Activated T-cell treated with anti-CD3 and anti-CD28 coated beads, Interleukin-2, amount 50 U/mL, for 24 hours (primary cell): ENCODE data around the gene HK3.
A peak's percentile ranks its signal among the peaks of the same experiment; 100 is the strongest.

ENCODE experiments used
- DNase-seq: peaks from one replicate; pipeline ENCODE4 v3.0.0-alpha.2; 2020
- H3K27ac Mint-ChIP-seq: 2 replicates; pipeline ENCODE4 v1.8.0; 2020; ENCODE audit warnings: mild to moderate bottlenecking, mixed read lengths
- H3K27me3 Mint-ChIP-seq: 2 replicates; pipeline ENCODE4 v1.8.0; 2020; ENCODE audit warnings: mixed read lengths
- H3K36me3 Mint-ChIP-seq: 2 replicates; pipeline ENCODE4 v1.8.0; 2020; ENCODE audit warnings: low read depth, mixed read lengths
- H3K4me1 Mint-ChIP-seq: 2 replicates; pipeline ENCODE4 v1.8.0; 2020; ENCODE audit warnings: low read depth, mixed read lengths
- H3K4me3 Mint-ChIP-seq: 2 replicates; pipeline ENCODE4 v1.8.0; 2020; ENCODE audit warnings: mild to moderate bottlenecking, moderate library complexity, mixed read lengths
- H3K9me3 Mint-ChIP-seq: 2 replicates; pipeline ENCODE4 v1.8.0; 2020; ENCODE audit warnings: mixed read lengths

Gene HK3

DNA sequence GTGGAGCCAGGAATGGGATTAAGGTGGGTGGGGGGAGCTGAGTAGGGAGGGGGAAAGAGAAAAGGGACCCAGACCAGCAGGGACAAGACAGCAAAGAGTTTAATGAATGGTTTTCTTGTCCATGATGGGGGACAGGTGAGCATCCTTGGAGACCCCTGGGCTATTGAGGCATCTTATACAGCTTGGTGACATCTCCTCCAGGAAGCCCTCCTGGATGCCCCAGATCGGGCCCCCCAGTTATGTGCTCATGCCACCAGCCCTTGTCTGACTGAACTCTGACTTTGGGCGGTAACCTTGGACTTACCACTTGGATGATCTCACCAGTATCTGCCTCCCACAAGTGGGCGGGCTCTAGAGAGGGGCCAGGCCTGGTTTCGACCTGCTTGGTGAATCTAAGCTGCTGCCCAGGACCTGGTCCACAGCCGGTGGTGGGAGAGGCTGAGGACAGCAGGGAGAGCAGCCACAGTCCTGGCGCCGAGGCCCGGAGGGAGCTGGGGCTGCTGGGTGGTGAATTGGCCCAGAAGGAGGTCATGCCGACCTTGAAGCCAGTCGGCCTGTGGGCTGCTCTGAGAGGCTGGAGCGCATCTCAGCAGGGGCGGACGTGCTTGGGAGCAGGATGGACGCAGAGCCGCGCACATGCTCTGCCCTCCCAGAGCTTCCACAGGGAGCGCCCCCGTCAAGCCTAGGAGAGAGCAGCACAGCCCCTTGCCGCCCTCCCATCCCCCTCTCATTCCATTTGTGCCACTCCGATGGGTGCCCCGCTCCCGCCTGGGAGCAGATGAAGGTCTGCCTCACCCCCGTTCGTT lies 52.6 kb downstream of the HK3 start:
- H3K36me3 Mint-ChIP-seq: no peaks in the 10 kb centered on the region
- no peak for DNase-seq

DNA sequence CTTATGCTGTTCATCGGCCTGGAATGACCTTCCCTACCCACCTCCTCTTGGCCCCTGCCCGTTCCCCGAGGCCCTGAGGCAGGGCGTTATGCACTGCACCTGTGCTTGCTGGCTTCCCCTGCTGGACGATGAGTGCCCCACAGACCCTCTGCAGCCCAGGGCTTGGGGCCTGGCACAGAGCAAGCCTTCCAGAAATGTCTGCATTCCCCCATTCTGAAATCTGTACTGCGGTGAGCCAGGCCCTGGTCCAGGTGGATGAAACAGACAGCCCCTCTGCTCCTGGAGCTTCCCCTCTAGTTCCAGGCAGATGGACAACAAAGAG lies 53.8 kb downstream of the HK3 start:
- Mint-ChIP-seq H3K9me3 (no peaks in the 10 kb centered on the region), H3K4me1 (no peaks in the 10 kb centered on the region), H3K36me3 (no peaks in the 10 kb centered on the region), H3K27ac (no peak overlapping the region), H3K4me3 (no peak overlapping the region), H3K27me3 (peaks cover 57% of the 10 kb centered on the region)
- no peak for DNase-seq

More for the DNA sequence above, 52.6 kb downstream of the HK3 start:
- Mint-ChIP-seq H3K4me1 (no peaks in the 10 kb centered on the region), H3K27ac (no peak overlapping the region), H3K4me3 (no peak overlapping the region), H3K9me3 (no peaks in the 10 kb centered on the region), H3K27me3 (peaks cover 49% of the 10 kb centered on the region)

DNA sequence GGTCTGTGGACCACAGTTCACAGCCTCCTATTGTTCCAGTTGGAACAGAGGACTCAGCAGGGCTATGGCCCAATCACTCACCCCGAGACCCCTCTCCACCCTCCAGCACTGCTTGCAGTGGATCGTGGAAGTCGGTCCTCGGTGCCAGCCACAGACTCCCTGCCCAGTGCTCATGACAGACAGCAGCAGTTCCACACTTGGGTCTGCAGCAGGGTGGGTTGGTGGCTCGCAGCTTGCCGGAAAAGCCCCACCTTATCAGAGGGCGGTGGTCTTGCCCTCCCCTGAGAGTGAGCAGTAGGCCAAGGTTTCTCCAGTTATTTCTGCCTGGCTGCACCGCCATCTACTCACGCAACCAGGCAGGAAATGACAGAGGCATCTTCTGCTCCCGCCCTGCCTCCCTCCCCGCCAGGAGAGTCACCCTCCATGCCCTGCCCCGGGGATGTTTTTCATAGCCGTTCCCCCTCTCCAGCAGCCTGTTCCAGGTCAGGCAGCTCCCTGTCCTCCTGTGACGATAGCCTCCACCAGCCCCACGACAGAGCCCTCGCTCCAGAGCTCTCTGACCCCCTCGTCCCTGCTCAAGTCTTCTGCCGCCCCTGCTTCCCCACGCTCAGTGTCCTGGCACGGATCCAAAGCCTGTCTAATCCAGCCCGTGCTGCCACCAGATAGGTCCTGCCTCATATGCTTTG lies 54.3 kb downstream of the HK3 start:
- Mint-ChIP-seq H3K27ac (no peak overlapping the region), H3K9me3 (no peaks in the 10 kb centered on the region), H3K27me3 (peaks cover 58% of the 10 kb centered on the region), H3K4me3 (no peak overlapping the region), H3K36me3 (no peaks in the 10 kb centered on the region), H3K4me1 (no peaks in the 10 kb centered on the region)
- no peak for DNase-seq

DNA sequence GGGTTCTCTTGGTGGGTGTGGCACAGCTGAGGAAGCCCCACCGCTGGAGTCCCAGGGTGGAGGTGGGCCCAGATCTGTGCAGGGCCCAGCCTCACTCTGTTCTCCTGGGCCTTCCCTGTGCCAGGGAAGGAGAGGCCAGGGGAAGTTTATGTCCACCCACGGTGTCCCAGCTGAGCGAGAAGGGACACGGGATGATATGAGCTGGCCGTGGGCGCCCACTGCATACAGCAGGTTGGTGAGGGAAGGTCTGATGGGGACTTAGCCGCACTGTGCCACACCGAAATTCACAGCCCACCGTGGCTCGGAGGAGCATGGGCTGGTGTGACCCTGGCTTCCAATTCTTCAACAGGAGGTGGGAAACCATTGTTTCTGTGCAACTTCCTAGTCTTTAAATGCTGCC lies 54.9 kb downstream of the HK3 start:
- Mint-ChIP-seq H3K9me3 (no peaks in the 10 kb centered on the region), H3K36me3 (no peaks in the 10 kb centered on the region), H3K4me1 (no peaks in the 10 kb centered on the region), H3K27me3 (peaks cover 56% of the 10 kb centered on the region), H3K4me3 (no peak overlapping the region), H3K27ac (no peak overlapping the region)
- no peak for DNase-seq

DNA sequence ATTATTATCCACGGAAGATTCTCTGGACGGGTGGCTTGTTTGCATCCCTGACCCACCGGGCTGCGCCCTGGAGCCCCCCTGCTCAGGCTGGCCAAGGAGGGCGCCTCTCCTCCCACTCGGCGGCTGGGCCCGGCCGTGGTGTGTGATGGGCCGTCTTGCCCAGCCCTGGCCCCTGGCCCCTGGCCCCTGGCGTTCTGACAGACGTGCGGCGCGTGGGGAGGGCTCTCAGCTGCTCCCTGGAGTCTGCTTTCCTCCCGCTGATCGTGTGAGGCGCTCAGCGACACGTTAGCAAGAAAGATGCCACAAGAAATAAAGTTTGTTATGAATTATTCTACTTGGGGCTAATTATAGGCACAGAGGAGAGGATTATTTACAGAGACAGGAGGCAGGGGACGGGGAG lies 55.5 kb downstream of the HK3 start:
- no peak overlapping the region for H3K4me3 Mint-ChIP-seq
- DNase-seq: no peak
- H3K36me3 Mint-ChIP-seq: no peaks in the 10 kb centered on the region
- no peaks in the 10 kb centered on the region for H3K4me1 Mint-ChIP-seq
- H3K9me3 Mint-ChIP-seq: no peaks in the 10 kb centered on the region
- no peak overlapping the region for H3K27ac Mint-ChIP-seq
- peaks cover 57% of the 10 kb centered on the region for H3K27me3 Mint-ChIP-seq

DNA sequence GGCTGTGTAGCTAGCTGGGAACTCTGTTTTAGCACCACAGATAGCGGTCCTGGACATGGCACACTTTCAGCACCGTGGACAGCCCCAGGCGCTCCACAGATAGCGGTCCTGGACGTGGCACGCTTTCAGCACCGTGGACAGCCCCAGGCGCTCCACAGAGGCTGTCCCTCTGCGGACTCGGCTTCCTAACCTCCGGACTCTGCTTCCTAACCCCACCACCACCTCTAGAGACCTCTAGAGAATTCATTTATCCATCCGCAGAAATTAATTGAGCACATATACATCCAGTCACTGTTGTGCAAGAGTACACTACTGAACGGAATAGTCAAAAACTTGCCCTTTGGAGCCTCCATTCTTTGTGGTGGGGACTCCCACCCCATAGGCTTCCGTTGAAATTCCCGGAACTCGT lies 61.4 kb downstream of the HK3 start:
- no peak overlapping the region for H3K27ac Mint-ChIP-seq
- peaks cover 67% of the 10 kb centered on the region for H3K27me3 Mint-ChIP-seq
- DNase-seq: peak; percentile 79
- H3K4me3 Mint-ChIP-seq: no peak overlapping the region
- H3K36me3 Mint-ChIP-seq: no peaks in the 10 kb centered on the region
- H3K4me1 Mint-ChIP-seq: no peaks in the 10 kb centered on the region
- H3K9me3 Mint-ChIP-seq: no peaks in the 10 kb centered on the region

DNA sequence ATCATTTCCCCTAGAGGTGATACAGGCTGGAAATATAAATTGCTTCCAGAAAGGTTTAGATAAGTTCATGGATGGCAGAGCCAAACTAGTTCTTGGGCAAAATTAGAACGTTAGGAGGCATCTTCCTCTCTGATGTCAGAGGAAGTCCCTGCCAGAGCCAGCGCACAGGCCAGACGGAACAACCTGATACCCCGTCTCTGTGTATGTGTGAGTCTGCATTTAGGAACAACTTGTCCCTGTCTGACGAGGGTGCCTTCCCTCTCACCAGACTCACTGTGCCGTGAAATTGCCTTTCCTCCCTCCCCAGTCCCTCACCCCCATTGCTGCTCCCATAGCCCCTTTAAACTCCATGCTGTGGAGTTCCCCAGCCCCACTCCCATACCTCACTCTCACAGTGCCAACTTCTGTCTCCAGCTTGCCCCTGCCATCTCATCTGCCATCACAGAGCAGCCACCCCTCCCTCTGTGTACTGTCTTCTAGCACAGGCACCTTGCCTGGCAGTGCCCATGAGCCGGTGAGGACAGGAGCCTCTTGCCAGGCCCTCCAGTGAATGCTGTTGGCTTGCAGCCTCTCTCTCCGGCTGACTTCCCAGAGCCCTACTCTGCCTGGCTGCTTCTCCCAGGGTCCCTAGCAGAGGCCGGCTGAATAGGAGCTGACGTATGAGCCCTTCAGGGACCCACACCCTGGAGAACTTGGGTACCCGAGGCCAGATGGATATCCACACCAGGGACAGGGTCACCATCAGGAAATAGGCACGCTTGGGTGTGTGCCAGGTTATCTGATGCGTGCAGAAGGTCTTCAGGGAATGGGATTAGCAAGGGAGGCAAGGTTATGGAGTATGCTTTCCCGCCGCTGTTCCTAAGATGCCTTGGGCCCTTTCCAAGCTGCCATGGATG lies 62.1 kb downstream of the HK3 start:
- no peaks in the 10 kb centered on the region for H3K36me3 Mint-ChIP-seq
- DNase-seq: no peak
- no peak overlapping the region for H3K27ac Mint-ChIP-seq
- H3K4me1 Mint-ChIP-seq: no peaks in the 10 kb centered on the region
- no peak overlapping the region for H3K4me3 Mint-ChIP-seq
- peaks cover 71% of the 10 kb centered on the region for H3K27me3 Mint-ChIP-seq
- no peaks in the 10 kb centered on the region for H3K9me3 Mint-ChIP-seq

DNA sequence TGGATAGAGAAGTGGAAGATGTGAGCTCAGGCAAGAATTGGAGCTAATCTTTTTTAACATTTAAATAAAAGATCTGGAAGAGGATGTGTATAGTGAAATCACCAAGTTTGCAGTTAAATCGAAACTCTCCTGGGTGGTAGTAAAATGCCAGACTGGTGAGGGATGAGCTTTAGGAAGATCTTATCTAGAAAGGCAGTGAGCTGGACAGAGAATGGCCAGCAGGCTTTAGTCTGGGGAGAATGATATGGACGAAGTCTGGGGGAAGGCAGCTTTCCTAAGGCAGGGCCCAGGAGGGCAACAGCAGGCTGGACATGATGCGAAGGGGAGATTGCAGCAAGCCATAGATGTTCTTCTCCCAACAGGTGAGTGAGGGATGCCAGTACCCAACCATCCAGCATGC lies 63.2 kb downstream of the HK3 start:
- no peak for DNase-seq
- H3K27ac Mint-ChIP-seq: no peak overlapping the region
- no peak overlapping the region for H3K4me3 Mint-ChIP-seq
- peaks cover 62% of the 10 kb centered on the region for H3K27me3 Mint-ChIP-seq
- no peaks in the 10 kb centered on the region for H3K36me3 Mint-ChIP-seq
- no peaks in the 10 kb centered on the region for H3K4me1 Mint-ChIP-seq
- H3K9me3 Mint-ChIP-seq: no peaks in the 10 kb centered on the region

DNA sequence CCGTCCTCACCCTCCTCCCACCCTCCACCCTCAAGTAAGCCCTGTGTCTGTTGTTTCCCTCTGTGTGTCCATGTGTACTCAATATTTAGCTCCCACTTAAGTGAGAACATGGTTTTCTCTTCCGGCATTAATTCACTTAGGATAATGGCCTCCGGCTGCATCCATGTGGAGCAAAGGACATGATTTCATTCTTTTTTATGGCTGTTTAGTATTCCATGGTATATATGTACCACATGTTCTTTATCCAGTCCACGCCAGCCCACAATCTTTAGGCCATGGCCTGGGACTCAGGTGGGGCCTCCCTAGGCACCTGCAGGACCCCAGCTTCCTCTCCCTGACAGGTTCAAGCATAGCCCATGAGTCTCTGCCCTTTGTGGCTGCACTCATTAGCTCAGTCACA lies 65.9 kb downstream of the HK3 start:
- H3K36me3 Mint-ChIP-seq: no peaks in the 10 kb centered on the region
- no peak overlapping the region for H3K27ac Mint-ChIP-seq
- H3K27me3 Mint-ChIP-seq: peaks cover 46% of the 10 kb centered on the region
- no peaks in the 10 kb centered on the region for H3K4me1 Mint-ChIP-seq
- H3K4me3 Mint-ChIP-seq: no peak overlapping the region
- DNase-seq: no peak
- no peaks in the 10 kb centered on the region for H3K9me3 Mint-ChIP-seq

DNA sequence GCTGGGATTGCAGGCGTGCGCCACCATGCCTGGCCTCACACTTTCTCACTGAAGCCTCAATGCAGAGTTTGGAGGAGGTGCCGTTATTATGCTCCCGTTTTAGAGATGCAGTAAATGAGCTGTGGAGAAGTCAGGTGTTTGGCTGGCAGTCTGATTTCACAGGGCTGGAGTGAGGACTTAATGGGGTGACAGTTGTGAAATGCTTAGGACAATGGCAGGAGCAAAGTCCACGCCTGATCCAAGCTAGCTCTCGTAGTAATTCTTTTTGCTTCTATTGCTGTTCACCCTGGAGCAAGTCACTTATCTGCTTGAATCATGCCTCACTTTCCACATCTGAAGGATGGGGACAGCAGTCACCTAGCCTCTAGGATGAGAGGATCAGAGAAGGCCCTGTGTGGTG lies 67.0 kb downstream of the HK3 start:
- H3K27me3 Mint-ChIP-seq: peaks cover 39% of the 10 kb centered on the region
- no peak overlapping the region for H3K4me3 Mint-ChIP-seq
- no peaks in the 10 kb centered on the region for H3K36me3 Mint-ChIP-seq
- no peak for DNase-seq
- H3K9me3 Mint-ChIP-seq: no peaks in the 10 kb centered on the region
- H3K27ac Mint-ChIP-seq: no peak overlapping the region
- no peaks in the 10 kb centered on the region for H3K4me1 Mint-ChIP-seq

DNA sequence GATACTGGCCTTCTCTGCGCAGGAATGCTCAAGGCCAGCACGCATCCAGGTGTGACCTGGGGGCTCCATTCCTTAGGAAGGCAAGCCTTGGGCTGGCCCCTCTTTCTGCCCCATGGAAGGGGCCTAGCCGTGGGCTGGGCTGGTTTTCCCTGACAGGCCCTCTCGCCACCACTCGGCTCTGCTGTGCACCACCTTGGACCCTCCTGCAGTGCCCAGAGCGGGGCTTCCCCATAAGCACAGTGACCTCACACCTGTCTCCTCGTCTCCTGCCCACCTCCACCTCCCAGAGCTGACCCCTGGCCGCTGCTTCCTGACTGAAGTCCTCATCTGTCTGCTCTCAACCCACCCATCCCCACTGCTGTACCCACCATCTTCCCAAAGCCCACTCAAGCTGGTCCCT lies 67.7 kb downstream of the HK3 start:
- peaks cover 38% of the 10 kb centered on the region for H3K27me3 Mint-ChIP-seq
- H3K4me1 Mint-ChIP-seq: no peaks in the 10 kb centered on the region
- H3K36me3 Mint-ChIP-seq: no peaks in the 10 kb centered on the region
- no peak for DNase-seq
- no peak overlapping the region for H3K27ac Mint-ChIP-seq
- H3K9me3 Mint-ChIP-seq: no peaks in the 10 kb centered on the region
- H3K4me3 Mint-ChIP-seq: no peak overlapping the region

DNA sequence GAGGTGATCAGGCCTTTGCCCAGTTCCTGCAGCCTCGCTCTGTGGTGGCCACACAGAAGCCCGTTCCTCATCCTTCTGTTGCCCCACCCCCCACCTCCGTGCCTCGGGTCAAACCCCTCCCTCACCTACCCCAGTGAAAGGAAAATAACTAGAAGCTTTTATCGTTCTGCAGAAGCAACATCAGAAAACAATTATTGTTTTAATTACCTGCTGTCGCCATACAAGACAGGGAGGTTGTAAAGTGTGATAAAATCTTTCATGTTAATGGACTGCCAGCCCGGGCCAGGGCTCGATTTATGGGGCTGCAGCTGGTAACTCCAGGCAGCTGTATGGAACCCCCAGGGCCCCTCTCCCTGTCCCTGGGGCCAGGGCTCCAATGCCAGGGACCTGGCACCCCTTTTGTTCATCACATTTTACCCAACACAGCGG lies 68.1 kb downstream of the HK3 start:
- Mint-ChIP-seq H3K27me3 (peaks cover 34% of the 10 kb centered on the region), H3K4me1 (no peaks in the 10 kb centered on the region), H3K36me3 (no peaks in the 10 kb centered on the region), H3K27ac (no peak overlapping the region), H3K9me3 (no peaks in the 10 kb centered on the region), H3K4me3 (no peak overlapping the region)
- no peak for DNase-seq
